Measurements from ENCODE around the gene SORCS2.

DNA sequence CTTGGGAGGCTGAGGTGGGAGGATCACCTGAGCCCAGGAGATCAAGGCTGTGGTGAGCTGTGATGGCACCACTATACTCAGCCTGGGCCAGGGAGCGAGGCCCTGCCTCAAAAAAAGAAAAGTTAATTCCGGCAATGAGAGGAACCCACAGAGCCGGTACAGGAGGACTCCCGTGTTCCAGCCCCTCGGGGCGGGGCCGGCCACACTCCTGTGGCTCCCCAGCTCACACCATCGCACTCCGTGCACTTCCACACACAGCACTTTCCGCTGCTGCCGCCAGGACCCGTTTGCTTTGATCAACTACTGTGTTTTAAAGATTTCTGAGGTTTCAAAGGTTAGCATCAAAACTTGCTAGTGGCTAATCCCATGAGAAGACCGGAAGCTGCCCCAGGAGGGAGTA, 575.6 kb downstream of the SORCS2 start:
- TF ChIP-seq, protein P1, sequence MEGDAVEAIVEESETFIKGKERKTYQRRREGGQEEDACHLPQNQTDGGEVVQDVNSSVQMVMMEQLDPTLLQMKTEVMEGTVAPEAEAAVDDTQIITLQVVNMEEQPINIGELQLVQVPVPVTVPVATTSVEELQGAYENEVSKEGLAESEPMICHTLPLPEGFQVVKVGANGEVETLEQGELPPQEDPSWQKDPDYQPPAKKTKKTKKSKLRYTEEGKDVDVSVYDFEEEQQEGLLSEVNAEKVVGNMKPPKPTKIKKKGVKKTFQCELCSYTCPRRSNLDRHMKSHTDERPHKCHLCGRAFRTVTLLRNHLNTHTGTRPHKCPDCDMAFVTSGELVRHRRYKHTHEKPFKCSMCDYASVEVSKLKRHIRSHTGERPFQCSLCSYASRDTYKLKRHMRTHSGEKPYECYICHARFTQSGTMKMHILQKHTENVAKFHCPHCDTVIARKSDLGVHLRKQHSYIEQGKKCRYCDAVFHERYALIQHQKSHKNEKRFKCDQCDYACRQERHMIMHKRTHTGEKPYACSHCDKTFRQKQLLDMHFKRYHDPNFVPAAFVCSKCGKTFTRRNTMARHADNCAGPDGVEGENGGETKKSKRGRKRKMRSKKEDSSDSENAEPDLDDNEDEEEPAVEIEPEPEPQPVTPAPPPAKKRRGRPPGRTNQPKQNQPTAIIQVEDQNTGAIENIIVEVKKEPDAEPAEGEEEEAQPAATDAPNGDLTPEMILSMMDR (IDR thresholded peaks at IDR 0.05): no peak
- TF ChIP-seq POLR2A (IDR thresholded peaks at IDR 0.05): no peak

Measured in esophagus squamous epithelium (tissue), 4 donors.